A673 (cell line): ENCODE data around the gene CACNG4.

Experiments
- EZH2 ChIP-seq: fragments of 200-600 bp; sonication (generic); IDR thresholded peaks from 2 replicates; pipeline ENCODE4 v1.6.1; 2017; ENCODE audit warnings: borderline replicate concordance, low read depth, mild to moderate bottlenecking, mixed read lengths, antibody characterized with exemption, low read length; ENCODE audit not compliant: poor library complexity, severe bottlenecking
- TF ChIP-seq, protein P1 (sequence below): fragments of 300-800, 200-600 bp; sonication (generic); conservative IDR thresholded peaks from 2 replicates; pipeline ENCODE4 v1.5.1; 2017; ENCODE audit warnings: low read depth, mild to moderate bottlenecking, antibody characterized with exemption, low read length, moderate library complexity, mixed read lengths

GRCh38 chr17:67078292-67078691 is 113.8 kb downstream of the CACNG4 start:
- TF ChIP-seq EZH2, result no peak
- TF ChIP-seq, protein P1, sequence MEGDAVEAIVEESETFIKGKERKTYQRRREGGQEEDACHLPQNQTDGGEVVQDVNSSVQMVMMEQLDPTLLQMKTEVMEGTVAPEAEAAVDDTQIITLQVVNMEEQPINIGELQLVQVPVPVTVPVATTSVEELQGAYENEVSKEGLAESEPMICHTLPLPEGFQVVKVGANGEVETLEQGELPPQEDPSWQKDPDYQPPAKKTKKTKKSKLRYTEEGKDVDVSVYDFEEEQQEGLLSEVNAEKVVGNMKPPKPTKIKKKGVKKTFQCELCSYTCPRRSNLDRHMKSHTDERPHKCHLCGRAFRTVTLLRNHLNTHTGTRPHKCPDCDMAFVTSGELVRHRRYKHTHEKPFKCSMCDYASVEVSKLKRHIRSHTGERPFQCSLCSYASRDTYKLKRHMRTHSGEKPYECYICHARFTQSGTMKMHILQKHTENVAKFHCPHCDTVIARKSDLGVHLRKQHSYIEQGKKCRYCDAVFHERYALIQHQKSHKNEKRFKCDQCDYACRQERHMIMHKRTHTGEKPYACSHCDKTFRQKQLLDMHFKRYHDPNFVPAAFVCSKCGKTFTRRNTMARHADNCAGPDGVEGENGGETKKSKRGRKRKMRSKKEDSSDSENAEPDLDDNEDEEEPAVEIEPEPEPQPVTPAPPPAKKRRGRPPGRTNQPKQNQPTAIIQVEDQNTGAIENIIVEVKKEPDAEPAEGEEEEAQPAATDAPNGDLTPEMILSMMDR, result no peak
